ENCODE results near the gene CFB. TPM values are rescaled to one million over a fixed set of nuclear protein-coding genes. Genes with fewer than 3 reads are reported as not detected.

CFB gene
- total and polyA plus RNA-seq, 2 of the 13 experiments (the other 11 are each of a cell fraction or from before 2014, with no cell fraction given), result 171 to 513 TPM

- TF ChIP-seq, protein P1, sequence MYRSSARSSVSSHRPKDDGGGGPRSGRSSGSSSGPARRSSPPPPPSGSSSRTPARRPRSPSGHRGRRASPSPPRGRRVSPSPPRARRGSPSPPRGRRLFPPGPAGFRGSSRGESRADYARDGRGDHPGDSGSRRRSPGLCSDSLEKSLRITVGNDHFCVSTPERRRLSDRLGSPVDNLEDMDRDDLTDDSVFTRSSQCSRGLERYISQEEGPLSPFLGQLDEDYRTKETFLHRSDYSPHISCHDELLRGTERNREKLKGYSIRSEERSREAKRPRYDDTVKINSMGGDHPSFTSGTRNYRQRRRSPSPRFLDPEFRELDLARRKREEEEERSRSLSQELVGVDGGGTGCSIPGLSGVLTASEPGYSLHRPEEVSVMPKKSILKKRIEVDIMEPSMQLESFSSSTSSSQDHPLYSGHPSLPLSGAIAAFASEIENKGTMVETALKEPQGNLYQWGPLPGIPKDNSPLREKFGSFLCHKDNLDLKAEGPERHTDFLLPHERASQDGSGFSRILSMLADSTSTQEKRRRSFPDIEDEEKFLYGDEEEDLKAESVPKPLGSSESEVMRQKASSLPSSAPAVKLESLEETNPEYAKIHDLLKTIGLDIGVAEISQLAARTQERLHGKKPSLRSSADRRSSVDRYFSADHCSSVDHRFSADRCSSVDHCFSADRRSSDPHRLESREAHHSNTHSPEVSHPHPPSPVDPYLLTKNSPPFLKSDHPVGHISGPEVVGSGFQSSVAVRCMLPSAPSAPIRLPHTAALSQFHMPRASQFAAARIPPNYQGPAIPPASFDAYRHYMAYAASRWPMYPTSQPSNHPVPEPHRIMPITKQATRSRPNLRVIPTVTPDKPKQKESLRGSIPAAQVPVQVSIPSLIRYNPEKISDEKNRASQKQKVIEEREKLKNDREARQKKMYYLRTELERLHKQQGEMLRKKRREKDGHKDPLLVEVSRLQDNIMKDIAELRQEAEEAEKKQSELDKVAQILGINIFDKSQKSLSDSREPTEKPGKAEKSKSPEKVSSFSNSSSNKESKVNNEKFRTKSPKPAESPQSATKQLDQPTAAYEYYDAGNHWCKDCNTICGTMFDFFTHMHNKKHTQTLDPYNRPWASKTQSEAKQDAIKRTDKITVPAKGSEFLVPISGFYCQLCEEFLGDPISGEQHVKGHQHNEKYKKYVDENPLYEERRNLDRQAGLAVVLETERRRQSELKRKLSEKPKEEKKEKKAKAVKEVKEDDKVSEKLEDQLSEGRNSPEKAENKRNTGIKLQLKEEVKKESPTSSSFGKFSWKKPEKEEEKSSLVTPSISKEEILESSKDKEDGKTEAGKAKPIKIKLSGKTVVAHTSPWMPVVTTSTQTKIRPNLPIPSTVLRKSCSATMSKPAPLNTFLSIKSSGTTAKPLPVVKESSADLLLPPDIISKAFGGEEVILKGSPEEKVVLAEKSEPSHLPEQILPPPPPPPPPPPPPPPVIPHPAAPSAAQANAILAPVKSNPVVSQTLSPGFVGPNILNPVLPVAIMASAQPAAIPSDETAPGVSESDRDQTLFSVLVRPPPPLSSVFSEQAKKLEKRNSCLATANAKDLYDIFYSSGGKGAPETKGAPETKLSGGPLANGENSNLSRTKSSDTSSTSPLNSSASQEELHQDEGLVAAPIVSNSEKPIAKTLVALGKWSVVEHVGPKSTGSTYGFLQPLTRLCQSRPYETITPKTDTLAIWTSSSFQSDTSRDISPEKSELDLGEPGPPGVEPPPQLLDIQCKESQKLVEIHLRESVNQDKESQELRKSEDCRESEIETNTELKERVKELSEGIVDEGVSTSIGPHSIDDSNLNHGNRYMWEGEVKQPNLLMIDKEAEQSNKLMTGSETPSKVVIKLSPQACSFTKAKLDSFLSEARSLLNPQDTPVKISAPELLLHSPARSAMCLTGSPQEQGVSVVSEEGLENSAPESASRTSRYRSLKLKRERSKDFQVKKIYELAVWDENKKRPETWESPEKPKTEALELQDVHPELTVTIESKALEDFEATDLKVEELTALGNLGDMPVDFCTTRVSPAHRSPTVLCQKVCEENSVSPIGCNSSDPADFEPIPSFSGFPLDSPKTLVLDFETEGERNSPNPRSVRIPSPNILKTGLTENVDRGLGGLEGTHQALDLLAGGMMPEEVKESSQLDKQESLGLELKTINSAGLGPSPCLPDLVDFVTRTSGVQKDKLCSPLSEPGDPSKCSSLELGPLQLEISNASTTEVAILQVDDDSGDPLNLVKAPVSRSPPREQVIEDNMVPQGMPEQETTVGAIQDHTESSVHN (CRISPR knock-in tag; IDR thresholded peaks at IDR 0.05), result 0 out of 2 replicates have a peak, but pooled peaks have one; percentile 19
- TF ChIP-seq, protein P2, sequence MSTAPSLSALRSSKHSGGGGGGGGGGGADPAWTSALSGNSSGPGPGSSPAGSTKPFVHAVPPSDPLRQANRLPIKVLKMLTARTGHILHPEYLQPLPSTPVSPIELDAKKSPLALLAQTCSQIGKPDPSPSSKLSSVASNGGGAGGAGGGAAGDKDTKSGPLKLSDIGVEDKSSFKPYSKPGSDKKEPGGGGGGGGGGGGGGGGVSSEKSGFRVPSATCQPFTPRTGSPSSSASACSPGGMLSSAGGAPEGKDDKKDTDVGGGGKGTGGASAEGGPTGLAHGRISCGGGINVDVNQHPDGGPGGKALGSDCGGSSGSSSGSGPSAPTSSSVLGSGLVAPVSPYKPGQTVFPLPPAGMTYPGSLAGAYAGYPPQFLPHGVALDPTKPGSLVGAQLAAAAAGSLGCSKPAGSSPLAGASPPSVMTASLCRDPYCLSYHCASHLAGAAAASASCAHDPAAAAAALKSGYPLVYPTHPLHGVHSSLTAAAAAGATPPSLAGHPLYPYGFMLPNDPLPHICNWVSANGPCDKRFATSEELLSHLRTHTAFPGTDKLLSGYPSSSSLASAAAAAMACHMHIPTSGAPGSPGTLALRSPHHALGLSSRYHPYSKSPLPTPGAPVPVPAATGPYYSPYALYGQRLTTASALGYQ (CRISPR knock-in tag; IDR thresholded peaks at IDR 0.05), result no peak
- no peak for TF ChIP-seq ZNF713 (CRISPR knock-in tag; IDR thresholded peaks at IDR 0.05)
- TF ChIP-seq NFKB2 (CRISPR knock-in tag; IDR thresholded peaks at IDR 0.05; ENCODE audit: borderline replicate concordance), result peak; percentile 81; the same call in 1 of the 2 replicates
- TF ChIP-seq ZNF598 (CRISPR knock-in tag; IDR thresholded peaks at IDR 0.05; ENCODE audit: borderline replicate concordance), result peak; percentile 67; the same call in 1 of the 2 replicates
- TF ChIP-seq ZNF879 (CRISPR knock-in tag; IDR thresholded peaks at IDR 0.05), result no peak
- TF ChIP-seq, protein P3, sequence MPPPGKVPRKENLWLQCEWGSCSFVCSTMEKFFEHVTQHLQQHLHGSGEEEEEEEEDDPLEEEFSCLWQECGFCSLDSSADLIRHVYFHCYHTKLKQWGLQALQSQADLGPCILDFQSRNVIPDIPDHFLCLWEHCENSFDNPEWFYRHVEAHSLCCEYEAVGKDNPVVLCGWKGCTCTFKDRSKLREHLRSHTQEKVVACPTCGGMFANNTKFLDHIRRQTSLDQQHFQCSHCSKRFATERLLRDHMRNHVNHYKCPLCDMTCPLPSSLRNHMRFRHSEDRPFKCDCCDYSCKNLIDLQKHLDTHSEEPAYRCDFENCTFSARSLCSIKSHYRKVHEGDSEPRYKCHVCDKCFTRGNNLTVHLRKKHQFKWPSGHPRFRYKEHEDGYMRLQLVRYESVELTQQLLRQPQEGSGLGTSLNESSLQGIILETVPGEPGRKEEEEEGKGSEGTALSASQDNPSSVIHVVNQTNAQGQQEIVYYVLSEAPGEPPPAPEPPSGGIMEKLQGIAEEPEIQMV (CRISPR knock-in tag; IDR thresholded peaks at IDR 0.05; ENCODE audit: low read depth), result no peak
- no peak; the same call in 1 of the 2 replicates for TF ChIP-seq ZNF614 (CRISPR knock-in tag; IDR thresholded peaks at IDR 0.05; ENCODE audit: borderline replicate concordance)
- TF ChIP-seq, protein P4, sequence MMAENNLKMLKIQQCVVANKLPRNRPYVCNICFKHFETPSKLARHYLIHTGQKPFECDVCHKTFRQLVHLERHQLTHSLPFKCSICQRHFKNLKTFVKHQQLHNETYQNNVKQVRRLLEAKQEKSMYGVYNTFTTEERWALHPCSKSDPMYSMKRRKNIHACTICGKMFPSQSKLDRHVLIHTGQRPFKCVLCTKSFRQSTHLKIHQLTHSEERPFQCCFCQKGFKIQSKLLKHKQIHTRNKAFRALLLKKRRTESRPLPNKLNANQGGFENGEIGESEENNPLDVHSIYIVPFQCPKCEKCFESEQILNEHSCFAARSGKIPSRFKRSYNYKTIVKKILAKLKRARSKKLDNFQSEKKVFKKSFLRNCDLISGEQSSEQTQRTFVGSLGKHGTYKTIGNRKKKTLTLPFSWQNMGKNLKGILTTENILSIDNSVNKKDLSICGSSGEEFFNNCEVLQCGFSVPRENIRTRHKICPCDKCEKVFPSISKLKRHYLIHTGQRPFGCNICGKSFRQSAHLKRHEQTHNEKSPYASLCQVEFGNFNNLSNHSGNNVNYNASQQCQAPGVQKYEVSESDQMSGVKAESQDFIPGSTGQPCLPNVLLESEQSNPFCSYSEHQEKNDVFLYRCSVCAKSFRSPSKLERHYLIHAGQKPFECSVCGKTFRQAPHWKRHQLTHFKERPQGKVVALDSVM (CRISPR knock-in tag; IDR thresholded peaks at IDR 0.05), result no peak
- TF ChIP-seq MNT (IDR thresholded peaks at IDR 0.05), result no peak
Observed at GRCh38 chr6:31927863-31928671, 17.8 kb upstream of the CFB start (continued).
